GM12878 (cell line): ENCODE measurements around the gene ARHGAP26. TPM values are rescaled to one million over a fixed set of nuclear protein-coding genes. Genes with fewer than 3 reads are reported as not detected.

Source experiments
- ATF2 ChIP-seq: IDR thresholded peaks from 2 replicates; pipeline ENCODE4 v1.6.1; 2012; ENCODE audit warnings: low read length, inconsistent platforms
- CBFB ChIP-seq: IDR thresholded peaks from 2 replicates; pipeline ENCODE4 v1.6.1; 2016; ENCODE audit warnings: antibody characterized with exemption, low read depth
- ETV6 ChIP-seq, 2 experiments: fragments of 450-650 bp in 1 of 2; IDR thresholded peaks in 1 of 2; conservative IDR thresholded peaks in 1 of 2; 2 replicates each; pipeline ENCODE4 v1.6.1; 2014; ENCODE audit warnings: antibody characterized with exemption in 1 of 2, borderline replicate concordance in 1 of 2, low read depth in 1 of 2, mild to moderate bottlenecking in 1 of 2, moderate library complexity in 1 of 2
- IKZF1 ChIP-seq: fragments of 450-650 bp; conservative IDR thresholded peaks from 2 replicates; pipeline ENCODE4 v1.6.1; 2017; ENCODE audit warnings: antibody characterized with exemption, mild to moderate bottlenecking
- IKZF2 ChIP-seq, 2 experiments: fragments of 450-650 bp; IDR thresholded peaks; 2 replicates each; pipeline ENCODE4 v1.6.1; 2017; ENCODE audit warnings: mild to moderate bottlenecking in 2 of 2, moderate library complexity in 2 of 2
- JUNB ChIP-seq: IDR thresholded peaks from 2 replicates; pipeline ENCODE4 v1.6.1; 2016; ENCODE audit warnings: antibody characterized with exemption, mild to moderate bottlenecking
- POU2F2 ChIP-seq: IDR thresholded peaks from 3 replicates; pipeline ENCODE4 v1.6.1; 2011; ENCODE audit warnings: low read depth, mild to moderate bottlenecking, low read length, borderline replicate concordance
- RELB ChIP-seq: fragments of 450-650 bp; IDR thresholded peaks from 2 replicates; pipeline ENCODE4 v1.6.1; 2017; ENCODE audit warnings: low read depth, mild to moderate bottlenecking, moderate library complexity
- SMAD5 ChIP-seq: IDR thresholded peaks from 2 replicates; pipeline ENCODE4 v1.6.1; 2016; ENCODE audit warnings: antibody characterized with exemption, low read depth
- TBL1XR1 ChIP-seq: IDR thresholded peaks from 2 replicates; pipeline ENCODE4 v1.6.1; 2012; ENCODE audit warnings: low read depth, low read length, improper control_type of control experiment
- ZSCAN29 ChIP-seq: fragments of 450-650 bp; IDR thresholded peaks from 2 replicates; pipeline ENCODE4 v1.6.1; 2017; ENCODE audit warnings: mild to moderate bottlenecking, moderate library complexity
- polyA plus RNA-seq, 11 experiments: library from polyadenylated mRNA; depleted of rRNA in 4 of 11; unstranded in 6 of 11; stranded (reverse) in 5 of 11; fragments of >200 nt; fragmentation: Nextera tagmentation in 4 of 11; fragmentation: Illumina TruSeq in 1 of 11; extraction: Ambion mirVana in 4 of 11; extraction: Trizol in 1 of 11; gene quantifications; 1 replicate in 1 of 11; 2 replicates in 10 of 11; pipeline versions ENCODE4 v1.2.1 to v1.2.3, GENCODE V29; 2011 to 2016; ENCODE audit warnings: inconsistent platforms in 2 of 11, missing spikeins in 2 of 11, low read depth in 1 of 11
- total RNA-seq, 4 experiments: library from RNA; depleted of rRNA in 3 of 4; stranded (reverse); fragments of >200 nt in 3 of 4; fragmentation: Illumina TruSeq in 1 of 4; extraction: Trizol in 1 of 4; gene quantifications; 2 replicates each; pipeline versions ENCODE4 v1.2.1 to v1.2.3, GENCODE V29; 2013 to 2021
- TF ChIP-seq, protein P1 (sequence below): IDR thresholded peaks from 2 replicates; pipeline ENCODE4 v1.6.1; 2012; ENCODE audit warnings: mild to moderate bottlenecking, low read depth, low read length
- TF ChIP-seq, protein P2 (sequence below): IDR thresholded peaks from 2 replicates; pipeline ENCODE4 v1.6.1; 2012; ENCODE audit warnings: low read depth, low read length, improper control_type of control experiment
- TF ChIP-seq, protein P3 (sequence below): fragments of 450-650 bp; IDR thresholded peaks from 2 replicates; pipeline ENCODE4 v1.6.1; 2017; ENCODE audit warnings: mild to moderate bottlenecking, moderate library complexity
- TF ChIP-seq, protein P4 (sequence below), 3 experiments: IDR thresholded peaks in 2 of 3; conservative IDR thresholded peaks in 1 of 3; 2 replicates each; pipeline ENCODE4 v1.5.1; 2011; ENCODE audit warnings: low read depth in 3 of 3, low read length in 3 of 3, mild to moderate bottlenecking in 3 of 3, control low read depth in 2 of 3, moderate library complexity in 2 of 3, inconsistent platforms in 1 of 3, mixed read lengths in 1 of 3; ENCODE audit not compliant: control insufficient read depth in 2 of 3, insufficient read depth in 1 of 3; ENCODE audit errors: extremely low read depth in 1 of 3

The ARHGAP26 gene
- total and polyA plus RNA-seq, 10 of the 15 experiments (the other 5 are each of a cell fraction or from before 2014, with no cell fraction given): 9.4 to 41.5 (median 19.3) TPM

DNA sequence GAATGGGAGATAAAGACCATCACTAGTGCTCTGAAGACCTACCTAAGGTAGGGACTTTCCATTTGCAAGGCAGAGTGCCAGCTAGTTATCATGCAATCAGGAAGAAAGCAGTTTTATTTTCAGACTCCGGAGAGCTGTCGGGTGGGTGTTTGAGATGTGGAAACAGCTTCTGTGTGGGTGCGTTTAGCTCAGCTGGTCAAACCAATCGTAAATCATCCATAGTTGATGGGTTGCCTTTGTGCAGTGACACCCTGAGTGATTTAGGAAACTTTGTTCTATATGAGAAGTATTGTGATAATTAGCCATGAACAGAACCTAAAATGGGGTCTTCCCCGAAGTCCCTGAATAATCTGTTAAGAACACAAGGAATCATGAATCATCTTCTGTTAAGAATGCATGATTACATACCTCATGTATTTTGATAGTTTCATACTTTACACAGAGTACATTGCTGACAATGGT is 284.3 kb downstream of the ARHGAP26 start (continued):
- TF ChIP-seq, protein P1, sequence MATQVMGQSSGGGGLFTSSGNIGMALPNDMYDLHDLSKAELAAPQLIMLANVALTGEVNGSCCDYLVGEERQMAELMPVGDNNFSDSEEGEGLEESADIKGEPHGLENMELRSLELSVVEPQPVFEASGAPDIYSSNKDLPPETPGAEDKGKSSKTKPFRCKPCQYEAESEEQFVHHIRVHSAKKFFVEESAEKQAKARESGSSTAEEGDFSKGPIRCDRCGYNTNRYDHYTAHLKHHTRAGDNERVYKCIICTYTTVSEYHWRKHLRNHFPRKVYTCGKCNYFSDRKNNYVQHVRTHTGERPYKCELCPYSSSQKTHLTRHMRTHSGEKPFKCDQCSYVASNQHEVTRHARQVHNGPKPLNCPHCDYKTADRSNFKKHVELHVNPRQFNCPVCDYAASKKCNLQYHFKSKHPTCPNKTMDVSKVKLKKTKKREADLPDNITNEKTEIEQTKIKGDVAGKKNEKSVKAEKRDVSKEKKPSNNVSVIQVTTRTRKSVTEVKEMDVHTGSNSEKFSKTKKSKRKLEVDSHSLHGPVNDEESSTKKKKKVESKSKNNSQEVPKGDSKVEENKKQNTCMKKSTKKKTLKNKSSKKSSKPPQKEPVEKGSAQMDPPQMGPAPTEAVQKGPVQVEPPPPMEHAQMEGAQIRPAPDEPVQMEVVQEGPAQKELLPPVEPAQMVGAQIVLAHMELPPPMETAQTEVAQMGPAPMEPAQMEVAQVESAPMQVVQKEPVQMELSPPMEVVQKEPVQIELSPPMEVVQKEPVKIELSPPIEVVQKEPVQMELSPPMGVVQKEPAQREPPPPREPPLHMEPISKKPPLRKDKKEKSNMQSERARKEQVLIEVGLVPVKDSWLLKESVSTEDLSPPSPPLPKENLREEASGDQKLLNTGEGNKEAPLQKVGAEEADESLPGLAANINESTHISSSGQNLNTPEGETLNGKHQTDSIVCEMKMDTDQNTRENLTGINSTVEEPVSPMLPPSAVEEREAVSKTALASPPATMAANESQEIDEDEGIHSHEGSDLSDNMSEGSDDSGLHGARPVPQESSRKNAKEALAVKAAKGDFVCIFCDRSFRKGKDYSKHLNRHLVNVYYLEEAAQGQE: no peak
- peak; percentile 80 to 83; a peak in 2 of 4 replicates for TF ChIP-seq IKZF2 (IDR thresholded peaks at IDR 0.05)
- TF ChIP-seq, protein P2, sequence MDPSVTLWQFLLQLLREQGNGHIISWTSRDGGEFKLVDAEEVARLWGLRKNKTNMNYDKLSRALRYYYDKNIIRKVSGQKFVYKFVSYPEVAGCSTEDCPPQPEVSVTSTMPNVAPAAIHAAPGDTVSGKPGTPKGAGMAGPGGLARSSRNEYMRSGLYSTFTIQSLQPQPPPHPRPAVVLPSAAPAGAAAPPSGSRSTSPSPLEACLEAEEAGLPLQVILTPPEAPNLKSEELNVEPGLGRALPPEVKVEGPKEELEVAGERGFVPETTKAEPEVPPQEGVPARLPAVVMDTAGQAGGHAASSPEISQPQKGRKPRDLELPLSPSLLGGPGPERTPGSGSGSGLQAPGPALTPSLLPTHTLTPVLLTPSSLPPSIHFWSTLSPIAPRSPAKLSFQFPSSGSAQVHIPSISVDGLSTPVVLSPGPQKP: no peak
- TF ChIP-seq RELB: peak; percentile 98
- TF ChIP-seq POU2F2: peak; percentile 73; the same call in 1 of the 3 replicates
- TF ChIP-seq, protein P3, sequence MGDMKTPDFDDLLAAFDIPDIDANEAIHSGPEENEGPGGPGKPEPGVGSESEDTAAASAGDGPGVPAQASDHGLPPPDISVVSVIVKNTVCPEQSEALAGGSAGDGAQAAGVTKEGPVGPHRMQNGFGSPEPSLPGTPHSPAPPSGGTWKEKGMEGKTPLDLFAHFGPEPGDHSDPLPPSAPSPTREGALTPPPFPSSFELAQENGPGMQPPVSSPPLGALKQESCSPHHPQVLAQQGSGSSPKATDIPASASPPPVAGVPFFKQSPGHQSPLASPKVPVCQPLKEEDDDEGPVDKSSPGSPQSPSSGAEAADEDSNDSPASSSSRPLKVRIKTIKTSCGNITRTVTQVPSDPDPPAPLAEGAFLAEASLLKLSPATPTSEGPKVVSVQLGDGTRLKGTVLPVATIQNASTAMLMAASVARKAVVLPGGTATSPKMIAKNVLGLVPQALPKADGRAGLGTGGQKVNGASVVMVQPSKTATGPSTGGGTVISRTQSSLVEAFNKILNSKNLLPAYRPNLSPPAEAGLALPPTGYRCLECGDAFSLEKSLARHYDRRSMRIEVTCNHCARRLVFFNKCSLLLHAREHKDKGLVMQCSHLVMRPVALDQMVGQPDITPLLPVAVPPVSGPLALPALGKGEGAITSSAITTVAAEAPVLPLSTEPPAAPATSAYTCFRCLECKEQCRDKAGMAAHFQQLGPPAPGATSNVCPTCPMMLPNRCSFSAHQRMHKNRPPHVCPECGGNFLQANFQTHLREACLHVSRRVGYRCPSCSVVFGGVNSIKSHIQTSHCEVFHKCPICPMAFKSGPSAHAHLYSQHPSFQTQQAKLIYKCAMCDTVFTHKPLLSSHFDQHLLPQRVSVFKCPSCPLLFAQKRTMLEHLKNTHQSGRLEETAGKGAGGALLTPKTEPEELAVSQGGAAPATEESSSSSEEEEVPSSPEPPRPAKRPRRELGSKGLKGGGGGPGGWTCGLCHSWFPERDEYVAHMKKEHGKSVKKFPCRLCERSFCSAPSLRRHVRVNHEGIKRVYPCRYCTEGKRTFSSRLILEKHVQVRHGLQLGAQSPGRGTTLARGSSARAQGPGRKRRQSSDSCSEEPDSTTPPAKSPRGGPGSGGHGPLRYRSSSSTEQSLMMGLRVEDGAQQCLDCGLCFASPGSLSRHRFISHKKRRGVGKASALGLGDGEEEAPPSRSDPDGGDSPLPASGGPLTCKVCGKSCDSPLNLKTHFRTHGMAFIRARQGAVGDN: peak; percentile 59
- no peak for TF ChIP-seq ZSCAN29
- TF ChIP-seq CBFB: peak; percentile 56; the same call in 1 of the 2 replicates
- TF ChIP-seq TBL1XR1: peak; percentile 74; the same call in 1 of the 2 replicates
- peak; percentile 59; the same call in 1 of the 2 replicates for TF ChIP-seq ATF2
- TF ChIP-seq, protein P4, sequence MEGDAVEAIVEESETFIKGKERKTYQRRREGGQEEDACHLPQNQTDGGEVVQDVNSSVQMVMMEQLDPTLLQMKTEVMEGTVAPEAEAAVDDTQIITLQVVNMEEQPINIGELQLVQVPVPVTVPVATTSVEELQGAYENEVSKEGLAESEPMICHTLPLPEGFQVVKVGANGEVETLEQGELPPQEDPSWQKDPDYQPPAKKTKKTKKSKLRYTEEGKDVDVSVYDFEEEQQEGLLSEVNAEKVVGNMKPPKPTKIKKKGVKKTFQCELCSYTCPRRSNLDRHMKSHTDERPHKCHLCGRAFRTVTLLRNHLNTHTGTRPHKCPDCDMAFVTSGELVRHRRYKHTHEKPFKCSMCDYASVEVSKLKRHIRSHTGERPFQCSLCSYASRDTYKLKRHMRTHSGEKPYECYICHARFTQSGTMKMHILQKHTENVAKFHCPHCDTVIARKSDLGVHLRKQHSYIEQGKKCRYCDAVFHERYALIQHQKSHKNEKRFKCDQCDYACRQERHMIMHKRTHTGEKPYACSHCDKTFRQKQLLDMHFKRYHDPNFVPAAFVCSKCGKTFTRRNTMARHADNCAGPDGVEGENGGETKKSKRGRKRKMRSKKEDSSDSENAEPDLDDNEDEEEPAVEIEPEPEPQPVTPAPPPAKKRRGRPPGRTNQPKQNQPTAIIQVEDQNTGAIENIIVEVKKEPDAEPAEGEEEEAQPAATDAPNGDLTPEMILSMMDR (IDR thresholded peaks at IDR 0.05 in 2 of 3, conservative IDR thresholded peaks at IDR 0.05 in 1 of 3; ENCODE audit: control insufficient read depth in 2 of 3, extremely low read depth in 1 of 3, insufficient read depth in 1 of 3, low read depth in 3 of 3, low read length in 3 of 3): no peak
- TF ChIP-seq JUNB: peak; percentile 45; the same call in 1 of the 2 replicates
- TF ChIP-seq ETV6 (conservative IDR thresholded peaks at IDR 0.05 in 1 of 2, IDR thresholded peaks at IDR 0.05 in 1 of 2; ENCODE audit: borderline replicate concordance in 1 of 2, low read depth in 1 of 2): peak in 1 of 2 experiments; percentile 81; a peak in 1 of 4 replicates
- TF ChIP-seq SMAD5: peak; percentile 74
- peak; percentile 92 for TF ChIP-seq IKZF1
